ENCODE results near the gene HIPK2. TPM values are rescaled to one million over a fixed set of nuclear protein-coding genes. Genes with fewer than 3 reads are reported as not detected.

The HIPK2 gene
- total RNA-seq, 1 experiment from 2014 or later, result 64.3 TPM

- H3K9me3 Mint-ChIP-seq (ENCODE audit: unreplicated experiment), result no peaks in the 10 kb centered on the region
- peaks cover 22% of the 10 kb centered on the region for H3K4me1 Mint-ChIP-seq (ENCODE audit: insufficient read depth, unreplicated experiment)
- intact Hi-C loops (cut with micrococcal nuclease), result no loop called here
- no TSS peak for BruUV-seq (replicated peaks)
- H3K4me3 Mint-ChIP-seq (ENCODE audit: unreplicated experiment), result no peak overlapping the region
- peaks cover 16% of the 10 kb centered on the region for H3K36me3 Mint-ChIP-seq (ENCODE audit: insufficient read depth, unreplicated experiment)
- no peak overlapping the region for H3K27ac Mint-ChIP-seq (ENCODE audit: low read depth, unreplicated experiment)
- DNase-seq (ENCODE audit: unreplicated experiment), result no peak
- ChIA-PET CTCF (interaction anchor here (0.9 kb wide), 1 partner anchor 22 kb away, joined by 3 read pairs; no protein-coding TSS in a partner anchor), POLR2A (interaction anchor here (0.7 kb wide), 1 partner anchor 99 kb away, joined by 3 read pairs; no protein-coding TSS in a partner anchor)
- TF ChIP-seq CTCF (IDR thresholded peaks at IDR 0.05; ENCODE audit: unreplicated experiment), result no peak
- H3K27me3 Mint-ChIP-seq (ENCODE audit: insufficient read depth, unreplicated experiment), result no peaks in the 10 kb centered on the region
Observed at GRCh38 chr7:139667377-139667776, 110.4 kb downstream of the HIPK2 start.

- intact Hi-C loops (cut with micrococcal nuclease), result no loop called here
- H3K36me3 Mint-ChIP-seq (ENCODE audit: insufficient read depth, unreplicated experiment), result peaks cover 21% of the 10 kb centered on the region
- BruUV-seq (replicated peaks), result no TSS peak
- no peak overlapping the region for H3K4me3 Mint-ChIP-seq (ENCODE audit: unreplicated experiment)
- H3K27ac Mint-ChIP-seq (ENCODE audit: low read depth, unreplicated experiment), result no peak overlapping the region
- H3K9me3 Mint-ChIP-seq (ENCODE audit: unreplicated experiment), result no peaks in the 10 kb centered on the region
- peaks cover 29% of the 10 kb centered on the region for H3K4me1 Mint-ChIP-seq (ENCODE audit: insufficient read depth, unreplicated experiment)
- no peak for DNase-seq (ENCODE audit: unreplicated experiment)
- no peaks in the 10 kb centered on the region for H3K27me3 Mint-ChIP-seq (ENCODE audit: insufficient read depth, unreplicated experiment)
- TF ChIP-seq CTCF (IDR thresholded peaks at IDR 0.05; ENCODE audit: unreplicated experiment), result no peak
- ChIA-PET CTCF (interaction anchor here (0.9 kb wide), 1 partner anchor 21 kb away, joined by 3 read pairs; no protein-coding TSS in a partner anchor), POLR2A (no interaction called here)
Observed at GRCh38 chr7:139666501-139666900, 111.3 kb downstream of the HIPK2 start.

GRCh38 chr7:139664434-139664833 lies 113.4 kb downstream of the HIPK2 start:
- intact Hi-C loops (cut with micrococcal nuclease), result no loop called here
- Mint-ChIP-seq H3K4me1 (ENCODE audit: insufficient read depth, unreplicated experiment) (peaks cover 46% of the 10 kb centered on the region), H3K36me3 (ENCODE audit: insufficient read depth, unreplicated experiment) (peaks cover 22% of the 10 kb centered on the region), H3K4me3 (ENCODE audit: unreplicated experiment) (no peak overlapping the region), H3K27ac (ENCODE audit: low read depth, unreplicated experiment) (peak overlapping the region; percentile 74), H3K27me3 (ENCODE audit: insufficient read depth, unreplicated experiment) (no peaks in the 10 kb centered on the region), H3K9me3 (ENCODE audit: unreplicated experiment) (no peaks in the 10 kb centered on the region)
- DNase-seq (ENCODE audit: unreplicated experiment), result no peak
- no TSS peak for BruUV-seq (replicated peaks)
- no peak for TF ChIP-seq CTCF (IDR thresholded peaks at IDR 0.05; ENCODE audit: unreplicated experiment)
- POLR2A ChIA-PET, result no interaction called here
- CTCF ChIA-PET, result interaction anchor here (0.7 to 6.7 kb wide), 4 partner anchors 18 to 310 kb away, joined by 3 to 64 read pairs (median 6); no protein-coding TSS in a partner anchor

GRCh38 chr7:139663608-139664177 lies 114.1 kb downstream of the HIPK2 start:
- POLR2A ChIA-PET, result interaction anchor here (1.3 kb wide), 1 partner anchor 9 kb away, joined by 4 read pairs; no protein-coding TSS in a partner anchor
- BruUV-seq (replicated peaks), result no TSS peak
- CTCF ChIA-PET, result interaction anchor here (1.0 to 6.7 kb wide), 3 partner anchors 11 to 45 kb away, joined by 3 to 64 read pairs (median 4); no protein-coding TSS in a partner anchor

More at GRCh38 chr7:139663608-139664177, 114.1 kb downstream of the HIPK2 start:
- Mint-ChIP-seq H3K27ac (ENCODE audit: low read depth, unreplicated experiment) (peak overlapping the region; percentile 74), H3K27me3 (ENCODE audit: insufficient read depth, unreplicated experiment) (no peaks in the 10 kb centered on the region), H3K4me1 (ENCODE audit: insufficient read depth, unreplicated experiment) (peaks cover 52% of the 10 kb centered on the region), H3K9me3 (ENCODE audit: unreplicated experiment) (no peaks in the 10 kb centered on the region), H3K36me3 (ENCODE audit: insufficient read depth, unreplicated experiment) (peaks cover 23% of the 10 kb centered on the region), H3K4me3 (ENCODE audit: unreplicated experiment) (no peak overlapping the region)
- intact Hi-C loops (cut with micrococcal nuclease), result no loop called here
- no peak for DNase-seq (ENCODE audit: unreplicated experiment)
- TF ChIP-seq CTCF (IDR thresholded peaks at IDR 0.05; ENCODE audit: unreplicated experiment), result no peak
